ENCODE data around the gene TMC3.

Gene TMC3

GRCh38 chr15:81297603-81298575 is 76.1 kb downstream of the TMC3 start:
- no peak for TF ChIP-seq CTCF (conservative IDR thresholded peaks at IDR 0.05)
- no peak overlapping the region for H3K27ac ChIP-seq

- no peak for TF ChIP-seq CTCF (conservative IDR thresholded peaks at IDR 0.05)
- H3K27ac ChIP-seq: no peak overlapping the region
Measured at GRCh38 chr15:81297147-81297572, 76.9 kb downstream of the TMC3 start.

- H3K27ac ChIP-seq: no peak overlapping the region
- TF ChIP-seq CTCF (conservative IDR thresholded peaks at IDR 0.05): no peak
Measured at GRCh38 chr15:81296673-81297072, 77.3 kb downstream of the TMC3 start.

- no peak for TF ChIP-seq CTCF (conservative IDR thresholded peaks at IDR 0.05)
- H3K27ac ChIP-seq: no peak overlapping the region
Measured at GRCh38 chr15:81296186-81296585, 77.8 kb downstream of the TMC3 start.

GRCh38 chr15:81295486-81296121 is 78.4 kb downstream of the TMC3 start:
- no peak overlapping the region for H3K27ac ChIP-seq

GRCh38 chr15:81294516-81294880 is 79.5 kb downstream of the TMC3 start:
- TF ChIP-seq CTCF (conservative IDR thresholded peaks at IDR 0.05): no peak
- no peak overlapping the region for H3K27ac ChIP-seq

More at GRCh38 chr15:81295486-81296121, 78.4 kb downstream of the TMC3 start:
- no peak for TF ChIP-seq CTCF (conservative IDR thresholded peaks at IDR 0.05)

GRCh38 chr15:81293728-81294515 is 80.1 kb downstream of the TMC3 start:
- no peak for TF ChIP-seq CTCF (conservative IDR thresholded peaks at IDR 0.05)
- H3K27ac ChIP-seq: no peak overlapping the region

Measured in VCaP (cell line).